NB4 (cell line): ENCODE data around the gene NR2F2.

Experiments used
- DNase-seq: peaks from one replicate; pipeline ENCODE4 v3.0.0; 2010; ENCODE audit warnings: low read depth
- H3K4me3 ChIP-seq: one replicate; pipeline ENCODE4 v1.5.1; 2011; ENCODE audit warnings: mild to moderate bottlenecking, low read depth, low read length, moderate library complexity
- MYC ChIP-seq: IDR thresholded peaks from 2 replicates; pipeline ENCODE4 v1.6.1; 2011; ENCODE audit warnings: low read depth, low read length
- POLR2A ChIP-seq: IDR thresholded peaks from 2 replicates; pipeline ENCODE4 v1.6.1; 2011; ENCODE audit warnings: mild to moderate bottlenecking; ENCODE audit not compliant: insufficient read length; ENCODE audit errors: extremely low read depth
- TF ChIP-seq, protein P1 (sequence below): IDR thresholded peaks from one replicate; pipeline ENCODE4 v1.5.1; 2012; ENCODE audit warnings: low read depth, low read length
- TF ChIP-seq, protein P2 (sequence below): IDR thresholded peaks from 2 replicates; pipeline ENCODE4 v1.6.1; 2011; ENCODE audit warnings: low read depth, low read length

NR2F2 gene

GRCh38 chr15:96345560-96346399 lies 15.3 kb downstream of the NR2F2 start:
- peak; percentile 53 for DNase-seq
- TF ChIP-seq, protein P1, sequence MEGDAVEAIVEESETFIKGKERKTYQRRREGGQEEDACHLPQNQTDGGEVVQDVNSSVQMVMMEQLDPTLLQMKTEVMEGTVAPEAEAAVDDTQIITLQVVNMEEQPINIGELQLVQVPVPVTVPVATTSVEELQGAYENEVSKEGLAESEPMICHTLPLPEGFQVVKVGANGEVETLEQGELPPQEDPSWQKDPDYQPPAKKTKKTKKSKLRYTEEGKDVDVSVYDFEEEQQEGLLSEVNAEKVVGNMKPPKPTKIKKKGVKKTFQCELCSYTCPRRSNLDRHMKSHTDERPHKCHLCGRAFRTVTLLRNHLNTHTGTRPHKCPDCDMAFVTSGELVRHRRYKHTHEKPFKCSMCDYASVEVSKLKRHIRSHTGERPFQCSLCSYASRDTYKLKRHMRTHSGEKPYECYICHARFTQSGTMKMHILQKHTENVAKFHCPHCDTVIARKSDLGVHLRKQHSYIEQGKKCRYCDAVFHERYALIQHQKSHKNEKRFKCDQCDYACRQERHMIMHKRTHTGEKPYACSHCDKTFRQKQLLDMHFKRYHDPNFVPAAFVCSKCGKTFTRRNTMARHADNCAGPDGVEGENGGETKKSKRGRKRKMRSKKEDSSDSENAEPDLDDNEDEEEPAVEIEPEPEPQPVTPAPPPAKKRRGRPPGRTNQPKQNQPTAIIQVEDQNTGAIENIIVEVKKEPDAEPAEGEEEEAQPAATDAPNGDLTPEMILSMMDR, result peak; percentile 8
- no peak for TF ChIP-seq MYC
- H3K4me3 ChIP-seq, result no peak overlapping the region

- no peak for DNase-seq
- H3K4me3 ChIP-seq, result peak overlapping the region; percentile 23
- TF ChIP-seq, protein P2, sequence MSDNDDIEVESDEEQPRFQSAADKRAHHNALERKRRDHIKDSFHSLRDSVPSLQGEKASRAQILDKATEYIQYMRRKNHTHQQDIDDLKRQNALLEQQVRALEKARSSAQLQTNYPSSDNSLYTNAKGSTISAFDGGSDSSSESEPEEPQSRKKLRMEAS, result no peak
- TF ChIP-seq, protein P1, result no peak
- TF ChIP-seq MYC, result no peak
- TF ChIP-seq POLR2A, result no peak
Measured at GRCh38 chr15:96346409-96346970, 16.0 kb downstream of the NR2F2 start.

- H3K4me3 ChIP-seq, result peak overlapping the region; percentile 23
- DNase-seq, result peak; percentile 59
- TF ChIP-seq POLR2A, result no peak
Measured at GRCh38 chr15:96347181-96348111, 16.9 kb downstream of the NR2F2 start.

GRCh38 chr15:96348112-96349027 lies 17.9 kb downstream of the NR2F2 start:
- no peak overlapping the region for H3K4me3 ChIP-seq
- TF ChIP-seq POLR2A (no peak), MYC (no peak)
- TF ChIP-seq, protein P2, result no peak
- TF ChIP-seq, protein P1, result no peak
- no peak for DNase-seq

GRCh38 chr15:96349034-96349856 lies 18.7 kb downstream of the NR2F2 start:
- TF ChIP-seq POLR2A (no peak), MYC (no peak)
- TF ChIP-seq, protein P1, result no peak
- TF ChIP-seq, protein P2, result no peak
- H3K4me3 ChIP-seq, result no peak overlapping the region
- DNase-seq, result no peak
